Astrocyte (in vitro differentiated cells and primary cell): ENCODE results near the gene COBL. TPM values are rescaled to one million over a fixed set of nuclear protein-coding genes. Genes with fewer than 3 reads are reported as not detected.

ENCODE experiments used
- DNase-seq: peaks from one replicate; pipeline ENCODE4 v3.0.0-alpha.2; 2010; ENCODE audit warnings: low read depth
- FAIRE-seq: peaks from 2 replicates; lab custom pipeline; 2011; peaks lifted over from hg19 to GRCh38; lab: Jason Lieb, UNC
- H2AFZ ChIP-seq: 2 replicates; pipeline ENCODE4 v1.6.0; 2012; ENCODE audit warnings: low read depth, low read length, inconsistent platforms
- H3K27ac ChIP-seq: 2 replicates; pipeline ENCODE4 v1.5.1; 2011; ENCODE audit warnings: low read depth, low read length, inconsistent platforms
- H3K27me3 ChIP-seq: 2 replicates; pipeline ENCODE4 v1.6.0; 2011; ENCODE audit warnings: low read length, inconsistent platforms; ENCODE audit not compliant: insufficient read depth
- H3K36me3 ChIP-seq: 2 replicates; pipeline ENCODE4 v1.5.1; 2011; ENCODE audit warnings: low read length, inconsistent platforms; ENCODE audit not compliant: insufficient read depth
- H3K4me1 ChIP-seq: 2 replicates; pipeline ENCODE4 v1.5.1; 2011; ENCODE audit warnings: low read length, inconsistent platforms; ENCODE audit not compliant: insufficient read depth
- H3K4me2 ChIP-seq: 2 replicates; pipeline ENCODE4 v1.6.0; 2012; ENCODE audit warnings: low read length, inconsistent platforms
- H3K4me3 ChIP-seq: 2 replicates; pipeline ENCODE4 v1.5.1; 2011; ENCODE audit warnings: low read depth, mild to moderate bottlenecking, low read length, inconsistent platforms; ENCODE audit not compliant: insufficient read depth
- H3K79me2 ChIP-seq: 2 replicates; pipeline ENCODE4 v1.6.0; 2012; ENCODE audit warnings: mild to moderate bottlenecking, low read length, inconsistent platforms; ENCODE audit not compliant: insufficient read depth
- H3K9ac ChIP-seq: 2 replicates; pipeline ENCODE4 v1.6.0; 2012; ENCODE audit warnings: mild to moderate bottlenecking, low read length, inconsistent platforms
- H3K9me3 ChIP-seq: 2 replicates; pipeline ENCODE4 v1.5.1; 2012; ENCODE audit warnings: low read depth, mild to moderate bottlenecking, low read length, inconsistent platforms; ENCODE audit not compliant: insufficient read depth
- H4K20me1 ChIP-seq: 2 replicates; pipeline ENCODE4 v1.6.0; 2012; ENCODE audit warnings: low read length, inconsistent platforms; ENCODE audit not compliant: insufficient read depth
- H3K27ac Mint-ChIP-seq: one replicate; pipeline ENCODE4 v1.8.0; 2021; ENCODE audit warnings: mild to moderate bottlenecking, mixed read lengths; ENCODE audit not compliant: unreplicated experiment
- H3K27me3 Mint-ChIP-seq: one replicate; pipeline ENCODE4 v1.8.0; 2021; ENCODE audit warnings: low read depth, mixed read lengths; ENCODE audit not compliant: unreplicated experiment
- H3K36me3 Mint-ChIP-seq: one replicate; pipeline ENCODE4 v1.8.0; 2021; ENCODE audit warnings: low read depth, mixed read lengths; ENCODE audit not compliant: unreplicated experiment
- H3K4me1 Mint-ChIP-seq: one replicate; pipeline ENCODE4 v1.8.0; 2021; ENCODE audit warnings: low read depth, mixed read lengths; ENCODE audit not compliant: unreplicated experiment
- H3K4me3 Mint-ChIP-seq: one replicate; pipeline ENCODE4 v1.8.0; 2021; ENCODE audit warnings: mild to moderate bottlenecking, moderate library complexity, mixed read lengths; ENCODE audit not compliant: unreplicated experiment
- H3K9me3 Mint-ChIP-seq: one replicate; pipeline ENCODE4 v1.8.0; 2021; ENCODE audit warnings: mild to moderate bottlenecking, mixed read lengths; ENCODE audit not compliant: unreplicated experiment
- EZH2 ChIP-seq: IDR thresholded peaks from 2 replicates; pipeline ENCODE4 v1.6.1; 2012; ENCODE audit warnings: mild to moderate bottlenecking, low read length, inconsistent platforms; ENCODE audit not compliant: insufficient read depth
- total RNA-seq: library from RNA; stranded (reverse); gene quantifications from 2 replicates; pipeline ENCODE4 v1.2.1, GENCODE V29; 2021
- TF ChIP-seq, protein P1 (sequence below): IDR thresholded peaks from 2 replicates; pipeline ENCODE4 v1.5.1; 2011; ENCODE audit warnings: low read depth, mild to moderate bottlenecking, inconsistent platforms, low read length, moderate library complexity; ENCODE audit not compliant: insufficient read depth

COBL gene
- total RNA-seq, 1 donor from 2014 or later: 6.4 TPM

DNA sequence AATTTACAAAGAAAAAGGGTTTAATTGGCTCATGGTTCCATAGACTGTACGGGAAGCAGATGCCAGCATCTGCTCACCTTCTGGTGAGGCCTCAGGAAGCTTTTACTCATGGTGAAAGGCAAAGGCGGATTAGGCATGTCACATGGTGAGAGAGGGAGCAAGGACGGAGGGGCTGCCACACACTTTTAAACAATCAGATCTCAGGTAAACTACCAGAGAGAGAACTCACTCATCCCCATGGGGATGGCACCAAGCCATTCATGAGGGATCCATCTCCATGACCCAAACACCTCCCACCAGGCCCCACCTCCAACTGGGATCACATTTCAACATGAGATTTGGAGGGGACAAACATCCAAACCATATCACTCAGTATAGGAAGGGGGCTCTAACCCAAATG is 183.9 kb downstream of the COBL start:
- no peak for DNase-seq
- Mint-ChIP-seq H3K4me1 (peaks cover 11% of the 10 kb centered on the region), H3K36me3 (peaks cover 2% of the 10 kb centered on the region), H3K4me3 (no peak overlapping the region), H3K27me3 (no peaks in the 10 kb centered on the region), H3K27ac (no peak overlapping the region), H3K9me3 (peaks cover 4% of the 10 kb centered on the region)
- no peaks in the 10 kb centered on the region for H3K4me1 ChIP-seq
- no peaks in the 10 kb centered on the region for H3K9me3 ChIP-seq
- TF ChIP-seq EZH2: no peak
- TF ChIP-seq, protein P1, sequence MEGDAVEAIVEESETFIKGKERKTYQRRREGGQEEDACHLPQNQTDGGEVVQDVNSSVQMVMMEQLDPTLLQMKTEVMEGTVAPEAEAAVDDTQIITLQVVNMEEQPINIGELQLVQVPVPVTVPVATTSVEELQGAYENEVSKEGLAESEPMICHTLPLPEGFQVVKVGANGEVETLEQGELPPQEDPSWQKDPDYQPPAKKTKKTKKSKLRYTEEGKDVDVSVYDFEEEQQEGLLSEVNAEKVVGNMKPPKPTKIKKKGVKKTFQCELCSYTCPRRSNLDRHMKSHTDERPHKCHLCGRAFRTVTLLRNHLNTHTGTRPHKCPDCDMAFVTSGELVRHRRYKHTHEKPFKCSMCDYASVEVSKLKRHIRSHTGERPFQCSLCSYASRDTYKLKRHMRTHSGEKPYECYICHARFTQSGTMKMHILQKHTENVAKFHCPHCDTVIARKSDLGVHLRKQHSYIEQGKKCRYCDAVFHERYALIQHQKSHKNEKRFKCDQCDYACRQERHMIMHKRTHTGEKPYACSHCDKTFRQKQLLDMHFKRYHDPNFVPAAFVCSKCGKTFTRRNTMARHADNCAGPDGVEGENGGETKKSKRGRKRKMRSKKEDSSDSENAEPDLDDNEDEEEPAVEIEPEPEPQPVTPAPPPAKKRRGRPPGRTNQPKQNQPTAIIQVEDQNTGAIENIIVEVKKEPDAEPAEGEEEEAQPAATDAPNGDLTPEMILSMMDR: no peak
- no peaks in the 10 kb centered on the region for H3K79me2 ChIP-seq
- no peak overlapping the region for H3K27ac ChIP-seq
- no peak overlapping the region for H3K9ac ChIP-seq
- no peak overlapping the region for H2AFZ ChIP-seq
- H3K4me3 ChIP-seq: no peak overlapping the region
- no peaks in the 10 kb centered on the region for H3K36me3 ChIP-seq
- no peaks in the 10 kb centered on the region for H3K27me3 ChIP-seq
- H4K20me1 ChIP-seq: no peaks in the 10 kb centered on the region
- FAIRE-seq: no peak
- no peak overlapping the region for H3K4me2 ChIP-seq

DNA sequence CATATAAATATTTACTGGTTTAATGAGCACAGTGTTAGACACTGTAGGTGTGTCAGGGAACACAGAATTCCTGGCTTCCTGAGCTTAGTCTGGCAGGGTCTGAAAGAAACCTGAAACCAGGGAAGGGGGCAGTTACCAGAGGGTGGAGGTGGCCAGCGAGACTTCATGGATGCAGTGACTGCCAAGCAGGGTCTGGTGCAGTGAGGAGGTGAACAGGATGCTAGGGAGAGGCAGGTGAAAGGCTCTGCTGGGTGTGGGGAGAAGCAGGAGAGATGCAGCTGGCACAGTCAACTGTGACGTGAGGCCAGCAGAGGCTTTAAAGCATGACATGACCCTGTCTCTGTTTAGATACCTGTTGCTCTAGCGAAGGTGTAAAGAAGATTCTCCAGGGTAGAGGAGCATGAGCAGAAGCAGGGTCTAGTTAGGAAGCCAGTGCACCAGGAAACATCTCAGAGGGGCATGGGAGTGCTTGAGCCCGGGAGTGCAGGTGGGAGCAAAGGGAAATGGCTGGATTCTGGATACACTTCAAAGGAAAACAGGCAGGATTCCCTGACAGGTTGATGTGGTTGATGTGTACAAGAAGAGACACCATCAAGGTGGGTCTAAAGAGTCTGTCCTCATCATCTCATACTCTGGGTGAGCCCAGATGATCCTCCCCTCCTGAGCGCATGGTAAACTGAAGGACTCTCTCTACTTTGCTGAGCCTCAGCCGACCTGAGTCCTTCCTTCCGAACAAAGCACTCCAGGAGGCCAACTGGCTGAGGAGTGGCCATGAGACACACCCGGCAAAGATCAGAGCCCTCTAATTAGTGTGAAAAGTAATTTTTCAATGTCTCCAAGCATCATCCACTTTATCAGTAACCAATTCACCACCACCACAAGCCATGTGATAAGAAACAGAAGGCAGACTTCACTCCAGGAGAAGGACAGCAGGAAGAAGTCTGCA is 186.8 kb downstream of the COBL start:
- Mint-ChIP-seq H3K27ac (no peak overlapping the region), H3K27me3 (no peaks in the 10 kb centered on the region), H3K36me3 (peaks cover 6% of the 10 kb centered on the region), H3K4me3 (no peak overlapping the region), H3K9me3 (peaks cover 4% of the 10 kb centered on the region), H3K4me1 (peaks cover 1% of the 10 kb centered on the region)
- no peaks in the 10 kb centered on the region for H3K9me3 ChIP-seq
- H2AFZ ChIP-seq: no peak overlapping the region
- no peak overlapping the region for H3K9ac ChIP-seq
- no peaks in the 10 kb centered on the region for H3K36me3 ChIP-seq
- no peak overlapping the region for H3K4me3 ChIP-seq
- H3K27ac ChIP-seq: no peak overlapping the region
- no peaks in the 10 kb centered on the region for H3K27me3 ChIP-seq
- H3K4me1 ChIP-seq: no peaks in the 10 kb centered on the region
- DNase-seq (no peak), FAIRE-seq (no peak)
- H3K79me2 ChIP-seq: no peaks in the 10 kb centered on the region
- H4K20me1 ChIP-seq: no peaks in the 10 kb centered on the region
- TF ChIP-seq, protein P1: no peak
- TF ChIP-seq EZH2: no peak
- H3K4me2 ChIP-seq: no peak overlapping the region
